NCI-H2029 (cell line): Measurements from ENCODE around the gene RETREG1.

ENCODE experiments used
- DNase-seq: peaks from one replicate; lab custom pipeline; 2025; lab: John Stamatoyannopoulos, UW

RETREG1 gene

DNA sequence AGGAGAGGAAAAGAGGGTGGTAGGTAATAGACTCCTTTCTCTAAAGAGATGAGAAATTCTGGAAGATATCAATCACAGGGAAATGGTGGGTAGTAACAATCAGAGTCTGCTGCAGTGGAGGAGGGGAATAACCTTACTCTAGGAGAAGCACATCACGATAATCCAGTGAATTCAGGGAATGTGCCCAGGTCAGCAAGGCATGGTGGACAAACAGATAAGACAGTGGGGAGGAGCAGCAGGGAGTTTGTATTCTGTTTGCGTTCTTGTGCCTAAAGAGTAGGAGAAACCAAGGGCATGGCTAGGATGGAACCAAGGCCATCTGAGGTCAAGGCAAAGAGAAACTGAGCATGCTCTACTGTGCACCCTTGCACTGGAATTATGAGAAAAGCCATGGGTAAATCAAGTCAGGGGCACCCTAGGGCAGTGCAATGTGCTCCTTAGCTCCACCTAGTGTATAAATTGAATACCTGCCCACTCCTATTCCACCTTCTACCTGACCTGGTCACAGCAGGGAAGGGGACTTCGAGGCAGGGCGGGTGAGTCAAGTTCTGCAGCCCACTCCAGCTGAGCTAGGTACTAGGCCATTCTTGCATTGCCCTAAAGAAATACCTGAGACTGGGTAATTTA is 31.6 kb downstream of the RETREG1 start:
- DNase-seq = no peak

DNA sequence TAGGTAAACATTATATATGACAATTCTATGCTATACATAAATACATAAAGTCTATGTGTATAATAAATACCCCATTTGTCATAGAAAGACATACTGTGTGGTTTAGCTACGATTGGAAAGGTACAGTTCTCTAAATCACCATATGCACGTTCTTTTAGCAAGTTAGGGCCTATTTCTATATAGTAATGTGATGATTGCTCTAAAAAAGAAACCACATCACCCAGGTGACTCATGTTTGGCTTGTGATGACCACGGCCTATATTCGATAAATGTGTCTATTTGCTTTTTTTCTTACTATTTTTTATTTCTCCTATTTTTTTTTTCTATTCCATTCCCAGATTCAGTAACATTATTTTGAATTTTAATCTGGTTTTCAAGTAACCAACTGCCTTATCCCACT is 34.7 kb downstream of the RETREG1 start:
- no peak for DNase-seq

DNA sequence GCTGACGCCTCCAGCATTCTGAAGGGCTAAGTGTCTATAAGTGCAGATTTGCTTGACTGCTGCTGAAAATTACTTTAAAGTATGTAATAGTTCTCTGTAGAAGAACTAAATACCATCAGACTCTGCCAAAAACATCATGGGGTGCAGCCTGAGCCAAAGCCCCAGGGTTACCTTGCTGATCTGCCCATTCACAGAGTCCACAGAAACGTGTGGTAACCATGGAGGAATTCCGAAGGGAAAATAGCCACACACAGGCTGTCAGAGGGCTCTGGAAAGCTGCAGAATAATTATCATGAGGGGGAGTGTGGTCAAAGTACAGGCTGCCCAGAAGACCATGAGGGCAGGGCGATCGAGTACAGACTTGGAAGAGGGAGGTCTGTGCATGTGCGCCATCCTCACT is 36.4 kb downstream of the RETREG1 start:
- DNase-seq = no peak

DNA sequence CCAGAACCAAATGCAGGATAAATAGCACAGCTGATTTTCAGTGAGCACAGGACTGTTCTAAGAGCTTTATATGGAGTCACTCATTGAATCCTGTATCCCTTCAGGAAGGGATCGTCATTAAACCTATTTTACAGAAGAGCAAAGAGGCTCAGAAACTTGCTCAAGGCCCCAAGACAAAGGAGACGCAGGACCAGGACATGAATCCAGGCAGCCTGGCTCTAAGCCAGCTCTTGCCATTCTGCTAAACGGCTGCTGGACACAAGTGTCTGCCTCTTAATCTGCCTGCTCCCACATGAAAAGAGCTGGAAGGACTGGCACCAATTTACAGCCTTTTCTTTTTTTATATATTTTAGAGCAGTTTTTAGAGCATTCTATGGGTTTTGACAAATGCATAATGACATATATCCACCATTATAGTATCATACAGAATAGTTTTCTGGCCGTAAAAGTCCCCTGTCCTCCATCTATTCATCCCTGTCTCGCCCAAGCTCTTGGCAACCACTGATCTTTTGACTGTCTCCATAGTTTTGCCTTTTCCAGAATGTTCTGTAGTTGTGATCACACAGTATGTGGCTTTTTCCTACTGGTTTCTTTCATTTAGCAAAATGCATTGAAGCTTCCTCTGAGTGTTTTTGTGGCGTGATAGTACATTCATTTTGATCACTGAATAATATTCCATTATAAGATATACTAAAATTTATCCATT is 37.5 kb downstream of the RETREG1 start:
- peak; percentile 39 for DNase-seq

- DNase-seq = no peak
Measured at GRCh38 chr5:16578474-16578883, 38.3 kb downstream of the RETREG1 start.

GRCh38 chr5:16577677-16578076 is 39.1 kb downstream of the RETREG1 start:
- DNase-seq = no peak

DNA sequence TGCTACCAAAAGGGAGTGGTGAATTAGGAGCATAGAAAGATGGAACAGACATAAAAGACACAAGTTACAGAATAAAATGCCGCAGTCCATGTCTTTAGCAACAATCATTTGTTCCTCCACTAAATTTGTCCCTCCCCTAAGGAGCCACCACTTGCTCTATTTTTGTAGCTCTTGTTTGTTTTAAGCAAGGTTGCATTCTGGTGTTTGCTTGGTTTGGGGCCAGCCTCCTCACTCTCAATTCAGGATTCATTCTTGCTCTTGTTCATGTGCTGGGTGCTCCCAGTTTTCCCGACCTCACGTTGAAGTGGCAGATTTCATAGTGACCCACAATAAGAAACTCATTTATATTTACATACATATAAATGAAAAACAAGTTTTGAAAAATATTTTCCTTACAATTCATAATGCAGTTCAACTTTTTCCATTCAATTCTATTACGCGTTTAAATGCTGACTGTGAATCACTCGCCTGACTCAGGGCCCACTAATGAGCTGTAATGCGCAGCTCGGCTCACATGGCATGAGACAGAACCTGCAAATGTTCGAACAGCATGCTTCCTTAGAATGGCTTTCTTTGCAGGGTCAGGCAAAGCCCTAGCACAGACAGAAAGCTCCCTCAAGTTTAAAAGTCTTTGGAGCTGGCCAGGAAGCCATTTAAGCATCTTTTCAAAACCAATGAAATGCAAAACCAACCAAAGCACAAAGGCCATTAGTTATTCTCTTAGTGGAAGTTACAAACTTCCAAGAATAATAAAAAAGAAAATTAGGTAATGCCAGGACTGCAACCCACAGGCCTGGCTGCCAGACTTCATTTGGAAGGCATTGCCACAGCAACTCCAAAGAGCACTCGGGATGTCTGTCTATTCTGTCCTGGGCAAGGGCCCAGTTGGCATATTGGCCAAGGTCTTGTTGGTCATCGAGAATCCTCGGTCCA is 41.7 kb downstream of the RETREG1 start:
- no peak for DNase-seq

GRCh38 chr5:16573401-16573800 is 43.4 kb downstream of the RETREG1 start:
- no peak for DNase-seq

DNA sequence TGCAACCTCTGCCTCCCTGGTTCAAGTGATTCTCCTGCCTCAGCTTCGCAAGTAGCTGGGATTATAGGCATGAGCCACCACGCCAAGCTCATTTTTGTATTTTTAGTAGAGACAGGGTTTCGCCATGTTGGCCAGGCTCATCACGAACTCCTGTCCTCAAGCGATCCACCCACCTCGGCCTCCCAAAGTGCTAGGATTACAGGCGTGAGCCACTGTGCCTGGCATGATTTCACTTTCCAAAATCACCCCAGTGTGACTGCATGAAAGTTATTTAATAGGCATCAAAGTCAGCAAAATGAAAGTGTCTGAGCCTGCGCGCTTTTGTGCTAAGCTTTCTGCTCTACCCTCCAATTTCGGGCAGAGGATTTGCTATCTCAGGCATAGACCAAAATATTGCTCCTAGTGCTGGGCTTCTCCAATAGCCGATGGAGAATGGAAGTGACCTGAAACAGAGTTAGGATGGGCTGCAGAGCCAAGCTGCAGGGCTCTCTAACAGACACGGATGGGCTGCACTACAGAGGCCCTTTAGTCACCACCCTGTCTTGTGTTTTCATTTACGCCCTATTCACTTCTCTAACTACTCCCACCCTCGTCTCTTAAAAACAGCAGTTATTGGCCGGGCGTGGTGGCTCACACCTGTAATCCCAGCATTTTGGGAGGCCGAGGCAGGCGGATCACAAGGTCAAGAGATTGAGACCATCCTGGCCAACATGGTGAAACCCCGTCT is 44.3 kb downstream of the RETREG1 start:
- no peak for DNase-seq

- no peak for DNase-seq
Measured at GRCh38 chr5:16571016-16571415, 45.8 kb downstream of the RETREG1 start.

DNA sequence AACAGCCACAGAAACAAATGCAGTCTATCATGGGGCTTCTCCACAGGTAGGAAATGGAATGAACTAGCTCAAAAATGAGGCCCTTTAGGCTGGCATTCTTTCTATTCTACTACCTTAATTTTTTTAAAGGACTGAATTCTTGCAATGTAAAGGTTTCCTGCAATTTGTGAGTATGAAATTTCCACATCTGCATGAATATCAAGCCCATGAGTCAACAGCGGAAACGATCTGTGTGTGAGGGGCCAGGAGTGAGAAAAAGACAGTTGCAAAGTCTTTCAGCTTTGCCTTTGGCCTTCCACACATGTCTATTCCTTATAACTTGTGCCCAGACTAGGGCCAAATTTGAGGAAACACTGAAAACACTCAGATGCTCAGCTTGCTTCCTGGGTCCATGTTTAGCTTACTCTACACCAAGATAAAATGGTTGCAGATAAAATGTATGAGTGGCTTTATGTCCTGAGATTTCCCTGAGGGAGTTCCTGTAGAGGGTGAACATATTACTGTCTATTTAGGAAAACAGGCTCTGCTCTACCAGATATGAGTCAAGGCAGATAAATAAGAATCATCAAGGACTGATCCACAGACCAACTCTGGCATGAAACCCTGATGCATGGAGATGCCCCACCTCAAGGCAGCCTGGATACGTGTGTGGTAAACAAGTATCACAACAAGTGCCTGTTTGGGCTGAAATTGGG is 46.5 kb downstream of the RETREG1 start:
- DNase-seq = no peak

DNA sequence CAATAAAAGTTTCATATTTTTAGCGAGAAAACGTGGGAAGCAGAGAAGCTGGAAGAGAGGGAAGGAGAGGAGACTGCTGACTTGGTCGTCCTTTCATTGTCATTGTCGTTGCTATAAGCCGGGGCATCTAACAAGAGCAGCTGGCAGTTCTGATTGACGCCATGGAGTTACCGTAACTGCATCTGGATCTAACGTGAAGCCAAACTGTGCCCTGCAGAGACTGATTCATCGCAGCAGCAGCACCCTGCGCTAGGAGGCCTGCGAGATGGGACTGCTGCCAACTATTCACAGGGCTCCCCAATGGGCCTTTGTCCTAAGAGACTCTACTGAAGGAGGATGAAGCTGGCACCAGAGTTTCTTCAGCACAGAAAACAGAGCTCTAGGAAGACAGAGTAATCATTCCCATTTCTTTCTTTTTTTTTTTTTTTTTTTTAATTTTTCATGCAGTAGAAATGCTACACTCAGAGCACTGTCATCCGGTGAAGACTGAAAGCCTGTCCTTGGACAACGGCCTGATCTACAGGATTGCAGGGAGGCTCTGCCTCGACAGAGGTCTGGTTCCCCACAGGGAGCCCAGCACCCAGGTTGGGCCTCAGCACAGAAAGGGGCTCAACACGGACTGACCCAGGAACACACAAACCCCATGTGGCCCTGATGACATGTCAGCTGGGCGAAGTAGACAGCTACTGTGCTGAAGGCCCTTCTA is 47.8 kb downstream of the RETREG1 start:
- no peak for DNase-seq

DNA sequence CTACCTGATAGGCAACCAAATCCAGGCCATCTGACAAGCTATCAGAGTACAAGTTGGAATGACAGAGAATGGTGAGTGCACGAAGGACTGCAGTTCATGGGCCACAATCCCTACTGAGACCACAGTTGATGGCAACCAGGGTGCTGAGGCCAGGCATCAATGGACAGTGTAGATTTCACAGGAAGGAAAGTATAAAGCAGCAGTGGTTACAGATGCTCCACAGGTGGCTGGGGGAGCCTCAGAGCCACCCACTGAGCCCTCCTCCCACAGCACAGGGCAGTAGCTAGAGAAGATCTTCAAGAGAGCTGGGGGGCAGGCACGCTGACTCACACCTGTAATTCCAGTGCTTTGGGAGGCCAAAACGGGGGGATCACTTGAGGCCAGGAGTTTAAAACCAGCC is 49.4 kb downstream of the RETREG1 start:
- DNase-seq = no peak

DNA sequence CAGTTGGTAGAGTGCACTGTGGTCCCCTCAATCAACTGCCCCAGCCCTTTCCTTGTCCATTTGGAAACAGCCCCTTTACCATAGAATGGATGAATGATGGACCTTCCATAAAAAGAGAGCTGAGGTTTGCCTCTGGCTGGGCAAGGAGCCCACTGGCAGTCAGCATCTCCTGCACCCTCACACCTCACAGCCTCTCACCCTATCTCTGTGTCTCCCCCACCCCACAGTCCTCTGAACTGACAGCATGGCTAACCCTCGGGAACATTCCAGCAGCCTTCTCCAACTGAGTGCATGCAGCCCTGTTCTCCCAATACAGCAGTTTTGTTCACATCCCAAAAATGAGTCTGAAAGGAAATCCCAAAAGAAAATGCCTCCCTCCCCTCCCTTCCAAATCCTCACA is 51.7 kb downstream of the RETREG1 start:
- no peak for DNase-seq

DNA sequence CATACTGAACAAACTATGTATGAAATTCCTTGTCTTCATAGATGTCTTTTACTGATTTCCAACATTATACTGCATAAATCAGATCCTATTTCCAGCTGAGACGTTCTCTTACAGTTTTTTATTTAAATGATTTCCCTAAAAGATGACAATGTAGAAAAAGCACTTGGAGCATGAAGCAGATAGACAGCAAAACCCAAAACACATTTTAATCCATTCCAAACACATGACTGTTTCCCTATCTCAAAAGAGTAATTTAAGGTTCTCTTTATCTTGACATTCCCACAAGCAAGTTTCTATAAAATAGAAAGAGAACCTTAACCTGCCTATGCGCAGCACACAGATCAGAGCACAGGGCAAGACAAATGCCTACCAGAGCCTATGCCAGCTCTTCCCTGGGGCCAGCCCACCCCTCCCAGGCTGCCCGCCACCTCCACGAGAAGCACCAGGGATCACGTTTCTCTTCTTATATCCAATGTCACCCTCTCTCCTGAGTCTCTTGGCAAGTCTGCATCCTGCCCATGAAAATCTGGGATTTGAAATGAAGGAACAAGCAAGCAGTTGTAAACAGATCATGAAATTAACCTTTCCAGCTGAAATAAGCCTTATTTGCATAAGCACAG is 52.4 kb downstream of the RETREG1 start:
- no peak for DNase-seq

- DNase-seq = no peak
Measured at GRCh38 chr5:16563686-16564085, 53.1 kb downstream of the RETREG1 start.

- no peak for DNase-seq
Measured at GRCh38 chr5:16561660-16562059, 55.1 kb downstream of the RETREG1 start.

DNA sequence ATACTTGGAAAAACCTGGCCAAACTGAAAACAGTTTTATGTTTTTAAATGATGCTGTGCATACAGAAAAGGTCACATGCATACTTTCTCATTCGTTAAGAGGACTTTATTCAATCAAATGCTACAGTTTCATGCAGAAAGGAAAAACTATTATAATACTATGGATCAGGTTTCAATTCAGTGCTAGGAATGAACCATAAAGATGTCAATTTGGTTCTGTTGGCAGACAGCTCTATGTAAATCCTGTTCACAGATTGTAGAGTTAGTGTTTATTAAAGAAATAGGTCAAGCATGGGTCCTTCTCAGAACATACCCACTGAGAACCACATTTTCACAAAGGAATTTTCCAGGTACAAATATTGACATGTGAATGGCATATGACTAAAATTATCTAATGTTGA is 57.1 kb downstream of the RETREG1 start:
- peak; percentile 18 for DNase-seq

- no peak for DNase-seq
Measured at GRCh38 chr5:16558984-16559629, 57.7 kb downstream of the RETREG1 start.

DNA sequence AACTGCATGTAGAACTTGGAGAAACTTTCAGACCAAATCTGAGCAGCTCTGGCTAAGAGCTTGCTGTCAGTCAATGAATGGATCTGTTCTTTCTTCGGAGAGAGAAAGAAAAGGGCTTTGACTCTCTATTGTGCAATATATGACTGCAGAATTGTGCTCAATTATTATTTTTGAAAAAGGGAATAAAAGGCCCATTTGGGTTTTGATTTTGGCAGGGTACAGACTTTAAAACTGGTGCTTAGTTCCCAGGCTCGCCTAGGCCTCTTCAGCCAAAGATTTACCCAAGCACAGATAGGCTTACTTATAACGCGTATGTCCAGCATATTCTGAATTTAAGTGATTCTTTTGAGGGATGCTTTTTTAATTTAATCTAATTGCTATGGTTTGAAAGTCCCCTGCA is 59.3 kb downstream of the RETREG1 start:
- no peak for DNase-seq
